B cell (primary cell): ENCODE data around the gene HIGD2A. TPM values are rescaled to one million over a fixed set of nuclear protein-coding genes. Genes with fewer than 3 reads are reported as not detected.

Source experiments
- ATAC-seq: fragments of 200-7000 bp; cut with Tn5 transposase; one replicate; pipeline ENCODE4 v1.10.0; 2021; ENCODE audit warnings: low read depth, mild to moderate bottlenecking, moderate number of reproducible peaks, moderate library complexity
- CTCF ChIA-PET: fragments of 350-600 bp; sonication (Branson Sonifier 250); formaldehyde crosslinking; loops from one replicate; lab custom pipeline; 2021; ENCODE audit warnings: antibody characterized with exemption, inconsistent platforms; lab: Charles Lee
- POLR2A ChIA-PET: fragments of 350-600 bp; sonication (Branson Sonifier 250); formaldehyde crosslinking; loops from one replicate; lab custom pipeline; 2021; ENCODE audit warnings: antibody characterized with exemption; lab: Charles Lee
- DNase-seq: peaks from one replicate; pipeline ENCODE4 v3.0.0; 2013
- H2AFZ ChIP-seq: 2 replicates; pipeline ENCODE4 v1.6.1; 2012; ENCODE audit warnings: mild to moderate bottlenecking, low read depth, low read length; ENCODE audit not compliant: insufficient read depth, poor library complexity, severe bottlenecking
- H3K27ac ChIP-seq, 2 donors: 1 replicate in 1 of 2; 2 replicates in 1 of 2; pipeline ENCODE4 v1.5.1; 2012 to 2013; ENCODE audit warnings: low read length in 2 of 2, mild to moderate bottlenecking in 2 of 2, moderate library complexity in 1 of 2
- H3K27me3 ChIP-seq, 4 experiments: fragments of 200-600 bp in 1 of 4; sonication (generic) in 1 of 4; replicated peaks in 1 of 4; 1 replicate in 2 of 4; 2 replicates in 2 of 4; pipeline versions ENCODE4 v1.6.1 to v1.7.0; 2013 to 2016; ENCODE audit warnings: low read length in 3 of 4, mild to moderate bottlenecking in 2 of 4, mixed read lengths in 1 of 4, moderate library complexity in 1 of 4; ENCODE audit not compliant: insufficient read depth in 4 of 4, control insufficient read depth in 3 of 4; ENCODE audit errors: control extremely low read depth in 1 of 4
- H3K36me3 ChIP-seq, 2 experiments: replicated peaks in 1 of 2; 1 replicate in 1 of 2; 2 replicates in 1 of 2; pipeline versions ENCODE4 v1.6.1 to v1.7.1; 2013; ENCODE audit warnings: low read length in 1 of 2; ENCODE audit not compliant: insufficient read depth in 2 of 2, control insufficient read depth in 1 of 2; ENCODE audit errors: control extremely low read depth in 1 of 2, extremely low read depth in 1 of 2
- H3K4me1 ChIP-seq, 2 donors: fragments of 200-600 bp in 1 of 2; sonication (generic) in 1 of 2; 1 replicate in 1 of 2; 2 replicates in 1 of 2; pipeline versions ENCODE4 v1.5.1 to v1.6.1; 2013 to 2017; ENCODE audit warnings: low read length in 2 of 2; ENCODE audit not compliant: control insufficient read depth in 2 of 2, insufficient read depth in 2 of 2
- H3K4me2 ChIP-seq: replicated peaks from 2 replicates; pipeline ENCODE3; 2012; ENCODE audit warnings: mild to moderate bottlenecking, low read depth, low read length; ENCODE audit not compliant: poor library complexity, severe bottlenecking
- H3K4me3 ChIP-seq, 5 experiments: fragments of 200-600 bp in 1 of 5; sonication (generic) in 1 of 5; 1 replicate in 3 of 5; 2 replicates in 2 of 5; pipeline versions ENCODE4 v1.5.1 to v1.7.0; 2011 to 2016; ENCODE audit warnings: low read length in 4 of 5, mild to moderate bottlenecking in 4 of 5, low read depth in 2 of 5, control low read depth in 1 of 5, moderate library complexity in 1 of 5; ENCODE audit not compliant: insufficient read depth in 1 of 5; ENCODE audit errors: control extremely low read depth in 1 of 5, extremely low read depth in 1 of 5
- H3K79me2 ChIP-seq: fragments of 200-600 bp; sonication (generic); one replicate; pipeline ENCODE4 v1.6.0; 2016; ENCODE audit warnings: low read length; ENCODE audit not compliant: control insufficient read depth, insufficient read depth
- H3K9ac ChIP-seq: fragments of 200-600 bp; sonication (generic); 2 replicates; pipeline ENCODE4 v1.6.1; 2017; ENCODE audit warnings: mild to moderate bottlenecking, low read length, moderate library complexity
- H3K9me3 ChIP-seq, 3 donors: one replicate each; pipeline versions ENCODE4 v1.6.1 to v1.7.1; 2013; ENCODE audit warnings: low read length in 2 of 3; ENCODE audit not compliant: control insufficient read depth in 2 of 3, insufficient read depth in 1 of 3; ENCODE audit errors: control extremely low read depth in 1 of 3
- H4K20me1 ChIP-seq: 2 replicates; pipeline ENCODE4 v1.6.0; 2012; ENCODE audit warnings: mild to moderate bottlenecking, low read length; ENCODE audit not compliant: insufficient read depth, control insufficient read depth, poor library complexity, severe bottlenecking
- H3K27ac Mint-ChIP-seq: one replicate; pipeline ENCODE4 v1.8.0; 2021; ENCODE audit warnings: mixed read lengths
- H3K27me3 Mint-ChIP-seq: one replicate; pipeline ENCODE4 v1.8.0; 2021; ENCODE audit warnings: mixed read lengths
- H3K4me1 Mint-ChIP-seq: one replicate; pipeline ENCODE4 v1.8.0; 2021; ENCODE audit warnings: mixed read lengths
- H3K4me3 Mint-ChIP-seq: one replicate; pipeline ENCODE4 v1.8.0; 2021; ENCODE audit warnings: mixed read lengths
- H3K9me3 Mint-ChIP-seq: one replicate; pipeline ENCODE4 v1.8.0; 2022; ENCODE audit warnings: mixed read lengths; ENCODE audit not compliant: insufficient read depth
- CTCF ChIP-seq: fragments of 200-600 bp; IDR thresholded peaks from one replicate; pipeline ENCODE4 v1.8.0; 2022; ENCODE audit warnings: antibody characterized with exemption, mild to moderate bottlenecking
- EZH2 ChIP-seq: IDR thresholded peaks from 2 replicates; pipeline ENCODE4 v1.6.1; 2012; ENCODE audit warnings: borderline replicate concordance, low read depth, mild to moderate bottlenecking, moderate library complexity, low read length; ENCODE audit not compliant: insufficient read depth, poor library complexity, severe bottlenecking
- WGBS: methylation state at CpG from one replicate; pipeline ENCODE4 v1.1.5; 2013; ENCODE audit warnings: missing lambda C conversion rate; ENCODE audit not compliant: insufficient coverage; 5-methylcytosine and 5-hydroxymethylcytosine counted together
- intact Hi-C: fragments of 100-400 bp; cut with micrococcal nuclease; formaldehyde crosslinking; loops from one replicate; pipeline ENCODE4 v1.10.0; 2022
- polyA plus RNA-seq: library from polyadenylated mRNA; depleted of rRNA; stranded (reverse); fragments of >200 nt; gene quantifications from 2 replicates; pipeline ENCODE4 v1.2.3, GENCODE V29; 2012
- total RNA-seq, 2 donors: library from RNA; stranded (reverse); fragments of 120-200 nt in 1 of 2; gene quantifications; 1 replicate in 1 of 2; 2 replicates in 1 of 2; pipeline versions ENCODE4 v1.2.3 to v1.2.4, GENCODE V29; 2013 to 2022

HIGD2A gene
- total and polyA plus RNA-seq, 2 donors (not counting 1 experiment from before 2014, with no cell fraction given), result 80.1 to 212 TPM

- no peaks in the 10 kb centered on the region for H3K4me1 Mint-ChIP-seq
- H3K9me3 ChIP-seq, result no peaks in the 10 kb centered on the region
- ChIA-PET CTCF (interaction anchor here (0.6 kb wide), 1 partner anchor 18 kb away, joined by 3 read pairs; no protein-coding TSS in a partner anchor), POLR2A (no interaction called here)
- peaks cover 9 to 58% of the 10 kb centered on the region in 2 experiments for H3K36me3 ChIP-seq
- ATAC-seq, result no peak
- H3K4me1 ChIP-seq, result no peaks in the 10 kb centered on the region
- H3K27ac ChIP-seq, result no peak overlapping the region
- no peak overlapping the region for H2AFZ ChIP-seq
- H3K4me2 ChIP-seq, result no peak overlapping the region
- intact Hi-C loops, result no loop called here
- no peak overlapping the region for H3K4me3 ChIP-seq
- H3K27me3 ChIP-seq, result no peaks in the 10 kb centered on the region
- H3K9me3 Mint-ChIP-seq, result no peaks in the 10 kb centered on the region
- H3K27ac Mint-ChIP-seq, result peak overlapping the region; percentile 22
- TF ChIP-seq CTCF (no peak), EZH2 (no peak)
- no peaks in the 10 kb centered on the region for H3K79me2 ChIP-seq
- no peak for DNase-seq
- no peaks in the 10 kb centered on the region for H4K20me1 ChIP-seq
- H3K9ac ChIP-seq, result no peak overlapping the region
- H3K27me3 Mint-ChIP-seq, result no peaks in the 10 kb centered on the region
- WGBS, result 94% methylated on average over 2 of the region's 2 CpGs
- no peak overlapping the region for H3K4me3 Mint-ChIP-seq
These were observed 47.0 kb upstream of the HIGD2A start for GRCh38 chr5:176341325-176342157.

- Histone ChIP-seq H3K4me1 (no peaks in the 10 kb centered on the region), H3K27me3 (no peaks in the 10 kb centered on the region), H3K79me2 (no peaks in the 10 kb centered on the region), H4K20me1 (no peaks in the 10 kb centered on the region), H3K9me3 (no peaks in the 10 kb centered on the region), H3K27ac (no peak overlapping the region), H3K36me3 (peaks cover 4 to 58% of the 10 kb centered on the region in 2 experiments), H3K4me3 (no peak overlapping the region), H3K4me2 (no peak overlapping the region), H2AFZ (no peak overlapping the region), H3K9ac (no peak overlapping the region)
- Mint-ChIP-seq H3K27me3 (no peaks in the 10 kb centered on the region), H3K4me3 (no peak overlapping the region), H3K27ac (peak overlapping the region; percentile 22), H3K4me1 (no peaks in the 10 kb centered on the region), H3K9me3 (no peaks in the 10 kb centered on the region)
- no peak for ATAC-seq
- TF ChIP-seq EZH2 (no peak), CTCF (no peak)
- no peak for DNase-seq
- ChIA-PET POLR2A (no interaction called here), CTCF (interaction anchor here (0.6 kb wide), 1 partner anchor 19 kb away, joined by 3 read pairs; no protein-coding TSS in a partner anchor)
- no CpG with 5 or more reads among the region's 1 CpG for WGBS
- intact Hi-C loops, result no loop called here
These were observed 46.4 kb upstream of the HIGD2A start for GRCh38 chr5:176342158-176342483.
